Calu3 (cell line): Measurements from ENCODE around the gene TRPM1. TPM values are rescaled to one million over a fixed set of nuclear protein-coding genes. Genes with fewer than 3 reads are reported as not detected.

Experiments
- BruUV-seq: library from RNA; stranded (reverse); fragments of 400-500 nt; replicated peaks from 2 replicates; lab custom pipeline; 2021; lab: Mats Ljungman, UMichigan
- CTCF ChIA-PET: fragments of 300-600 bp; sonication (Branson Sonifier 250); formaldehyde crosslinking; loops from one replicate; lab custom pipeline; 2022; ENCODE audit warnings: antibody characterized with exemption; lab: Charles Lee
- DNase-seq: peaks from one replicate; pipeline ENCODE4 v3.0.0; 2022
- H3K27ac Mint-ChIP-seq: one replicate; pipeline ENCODE4 v1.8.0; 2022; ENCODE audit warnings: mixed read lengths; ENCODE audit not compliant: unreplicated experiment
- H3K27me3 Mint-ChIP-seq: one replicate; pipeline ENCODE4 v1.8.0; 2022; ENCODE audit warnings: mixed read lengths; ENCODE audit not compliant: unreplicated experiment
- H3K36me3 Mint-ChIP-seq: one replicate; pipeline ENCODE4 v1.8.0; 2022; ENCODE audit warnings: mild to moderate bottlenecking, moderate library complexity, mixed read lengths; ENCODE audit not compliant: insufficient read depth, unreplicated experiment
- H3K4me1 Mint-ChIP-seq: one replicate; pipeline ENCODE4 v1.8.0; 2022; ENCODE audit warnings: mild to moderate bottlenecking, low read depth, mixed read lengths; ENCODE audit not compliant: unreplicated experiment
- H3K4me3 Mint-ChIP-seq: one replicate; pipeline ENCODE4 v1.8.0; 2022; ENCODE audit warnings: mild to moderate bottlenecking, low read depth, moderate library complexity, mixed read lengths; ENCODE audit not compliant: unreplicated experiment
- H3K9me3 Mint-ChIP-seq: one replicate; pipeline ENCODE4 v1.8.0; 2022; ENCODE audit warnings: low read depth, mixed read lengths; ENCODE audit not compliant: unreplicated experiment
- intact Hi-C: fragments of 100-400 bp; cut with micrococcal nuclease; formaldehyde crosslinking; loops from one replicate; pipeline ENCODE4 v1.10.0; 2022; ENCODE audit not compliant: unreplicated experiment
- total RNA-seq: library from RNA; stranded (reverse); gene quantifications from 2 replicates; pipeline ENCODE4 v1.2.3, GENCODE V29; 2022
- TF ChIP-seq, protein P1 (sequence below): fragments of 200-600 bp; IDR thresholded peaks from one replicate; pipeline ENCODE4 v1.8.0; 2022; ENCODE audit warnings: antibody characterized with exemption; ENCODE audit not compliant: unreplicated experiment

Gene TRPM1
- total RNA-seq, 1 experiment from 2014 or later, result not detected

DNA sequence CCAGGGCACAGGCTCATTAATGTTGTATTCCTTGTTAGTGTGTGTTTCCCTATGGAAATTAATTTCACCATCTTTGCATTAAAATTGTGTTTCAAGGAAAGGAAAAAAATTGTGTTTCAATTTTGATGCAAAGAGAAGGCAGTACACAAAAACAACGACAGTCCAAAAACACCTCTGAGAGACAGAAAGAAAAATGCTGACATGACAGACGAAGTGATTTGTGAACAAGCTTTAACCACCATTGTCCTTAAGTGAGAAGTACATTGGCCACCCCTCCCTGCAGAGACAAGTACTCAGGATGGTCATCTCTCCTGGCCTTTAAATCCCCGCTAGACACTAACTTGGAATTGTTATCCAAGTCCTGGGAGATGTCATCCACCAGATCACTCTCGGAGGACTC is 59.9 kb downstream of the TRPM1 start:
- Mint-ChIP-seq H3K27me3 (no peaks in the 10 kb centered on the region), H3K27ac (no peak overlapping the region), H3K36me3 (no peaks in the 10 kb centered on the region), H3K4me3 (no peak overlapping the region), H3K4me1 (no peaks in the 10 kb centered on the region), H3K9me3 (no peaks in the 10 kb centered on the region)
- no TSS peak for BruUV-seq
- TF ChIP-seq, protein P1, sequence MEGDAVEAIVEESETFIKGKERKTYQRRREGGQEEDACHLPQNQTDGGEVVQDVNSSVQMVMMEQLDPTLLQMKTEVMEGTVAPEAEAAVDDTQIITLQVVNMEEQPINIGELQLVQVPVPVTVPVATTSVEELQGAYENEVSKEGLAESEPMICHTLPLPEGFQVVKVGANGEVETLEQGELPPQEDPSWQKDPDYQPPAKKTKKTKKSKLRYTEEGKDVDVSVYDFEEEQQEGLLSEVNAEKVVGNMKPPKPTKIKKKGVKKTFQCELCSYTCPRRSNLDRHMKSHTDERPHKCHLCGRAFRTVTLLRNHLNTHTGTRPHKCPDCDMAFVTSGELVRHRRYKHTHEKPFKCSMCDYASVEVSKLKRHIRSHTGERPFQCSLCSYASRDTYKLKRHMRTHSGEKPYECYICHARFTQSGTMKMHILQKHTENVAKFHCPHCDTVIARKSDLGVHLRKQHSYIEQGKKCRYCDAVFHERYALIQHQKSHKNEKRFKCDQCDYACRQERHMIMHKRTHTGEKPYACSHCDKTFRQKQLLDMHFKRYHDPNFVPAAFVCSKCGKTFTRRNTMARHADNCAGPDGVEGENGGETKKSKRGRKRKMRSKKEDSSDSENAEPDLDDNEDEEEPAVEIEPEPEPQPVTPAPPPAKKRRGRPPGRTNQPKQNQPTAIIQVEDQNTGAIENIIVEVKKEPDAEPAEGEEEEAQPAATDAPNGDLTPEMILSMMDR, result no peak
- intact Hi-C loops, result no loop called here
- no peak for DNase-seq
- CTCF ChIA-PET, result no interaction called here

DNA sequence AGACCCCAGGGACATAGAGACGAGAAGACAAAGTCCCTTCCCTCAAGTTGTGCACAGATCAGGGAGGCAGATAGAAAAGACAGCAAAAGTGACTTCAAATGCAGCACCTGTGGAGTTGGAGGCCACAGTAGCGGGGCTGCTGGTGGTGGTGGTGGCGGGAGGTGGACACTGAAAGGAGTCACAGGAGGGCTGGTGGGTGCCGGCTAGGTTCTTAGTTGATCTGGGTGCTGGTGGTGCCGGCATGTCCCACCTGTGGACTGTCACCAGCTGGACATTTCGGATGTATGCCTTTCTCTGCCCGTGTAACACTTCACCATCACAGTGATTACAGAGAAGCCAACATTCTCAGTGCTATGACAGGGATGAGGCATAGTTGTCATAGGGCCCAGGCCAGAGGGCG is 60.9 kb downstream of the TRPM1 start:
- intact Hi-C loops, result no loop called here
- Mint-ChIP-seq H3K9me3 (no peaks in the 10 kb centered on the region), H3K27ac (no peak overlapping the region), H3K27me3 (no peaks in the 10 kb centered on the region), H3K4me1 (no peaks in the 10 kb centered on the region), H3K4me3 (no peak overlapping the region), H3K36me3 (no peaks in the 10 kb centered on the region)
- TF ChIP-seq, protein P1, result no peak
- CTCF ChIA-PET, result no interaction called here
- no TSS peak for BruUV-seq
- DNase-seq, result no peak

DNA sequence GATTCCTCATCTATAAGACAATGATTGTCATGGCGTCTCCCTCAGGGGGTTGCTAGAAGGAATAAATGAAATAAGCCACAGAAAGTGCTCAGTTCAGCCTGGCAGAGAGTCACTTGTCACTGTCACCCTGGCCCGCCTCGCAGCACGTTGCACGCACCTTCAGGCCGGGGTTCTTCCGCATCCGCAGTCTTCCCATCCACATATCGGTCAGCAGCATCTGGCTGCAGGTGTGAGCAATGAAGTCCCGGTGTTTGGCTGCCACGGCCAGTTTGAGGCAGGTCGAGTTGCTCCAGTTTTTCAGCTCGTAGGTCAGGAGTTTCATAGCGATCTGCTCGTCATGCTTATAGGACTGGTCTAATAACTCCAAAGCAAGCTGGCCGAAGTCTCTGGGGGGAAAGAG is 61.6 kb downstream of the TRPM1 start:
- H3K9me3 Mint-ChIP-seq, result no peaks in the 10 kb centered on the region
- BruUV-seq, result no TSS peak
- intact Hi-C loops, result no loop called here
- no peaks in the 10 kb centered on the region for H3K36me3 Mint-ChIP-seq
- CTCF ChIA-PET, result no interaction called here
- H3K4me1 Mint-ChIP-seq, result no peaks in the 10 kb centered on the region
- H3K27me3 Mint-ChIP-seq, result no peaks in the 10 kb centered on the region
- TF ChIP-seq, protein P1, result no peak
- H3K27ac Mint-ChIP-seq, result no peak overlapping the region
- H3K4me3 Mint-ChIP-seq, result no peak overlapping the region
- DNase-seq, result no peak

DNA sequence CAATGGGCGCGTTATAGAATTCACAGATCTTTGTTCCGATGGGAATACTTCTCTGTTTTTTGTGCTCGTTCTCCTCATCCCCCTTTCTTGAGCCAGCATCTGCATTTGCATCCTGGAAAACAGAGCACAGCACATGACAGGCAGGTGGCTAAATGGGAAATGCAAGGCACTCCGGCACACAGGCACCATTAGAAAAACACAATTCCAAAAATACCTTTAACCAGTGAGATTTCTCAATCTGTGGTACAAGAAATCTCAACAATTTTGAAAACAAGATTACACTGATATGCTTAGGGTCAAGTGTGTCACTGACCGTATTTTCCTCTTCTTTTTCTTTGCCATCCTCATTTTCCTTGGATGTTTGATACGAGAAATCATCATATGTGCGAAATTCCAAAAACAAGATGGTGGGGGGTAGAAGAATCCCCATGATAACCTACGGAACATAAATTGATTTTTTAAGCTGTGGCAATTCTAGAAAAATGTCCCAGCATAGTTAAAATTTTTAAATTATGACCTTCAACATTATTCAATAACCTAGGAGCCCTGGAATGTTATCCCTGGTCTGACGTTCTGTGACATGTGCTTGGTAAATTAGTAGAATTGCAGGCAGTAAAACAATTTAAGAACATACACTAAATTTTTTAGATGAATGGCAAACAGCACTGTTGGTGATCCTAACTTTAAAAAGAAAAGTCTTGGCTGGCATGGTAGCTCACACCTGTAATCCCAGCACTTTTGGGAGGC is 63.6 kb downstream of the TRPM1 start:
- H3K4me3 Mint-ChIP-seq, result no peak overlapping the region
- H3K4me1 Mint-ChIP-seq, result no peaks in the 10 kb centered on the region
- no peaks in the 10 kb centered on the region for H3K36me3 Mint-ChIP-seq
- CTCF ChIA-PET, result no interaction called here
- TF ChIP-seq, protein P1, result no peak
- H3K27ac Mint-ChIP-seq, result no peak overlapping the region
- no peaks in the 10 kb centered on the region for H3K27me3 Mint-ChIP-seq
- no TSS peak for BruUV-seq
- intact Hi-C loops, result no loop called here
- DNase-seq, result no peak
- H3K9me3 Mint-ChIP-seq, result no peaks in the 10 kb centered on the region
